HG02970 (cell line): ENCODE measurements around the gene SHROOM2.
A peak's percentile ranks its signal among the peaks of the same experiment; 100 is the strongest.
"Not testable (repeated sequence)": the region's sequence is repeated elsewhere in the genome, so short reads cannot be mapped to it uniquely, and the experiment has no call there.

Experiments
- ATAC-seq: cut with Tn5 transposase; IDR thresholded peaks from one replicate; pipeline ENCODE4 v1.9.1; 2021; ENCODE audit warnings: mild to moderate bottlenecking, moderate library complexity, moderate number of reproducible peaks; ENCODE audit not compliant: unreplicated experiment, low FRiP score

SHROOM2 gene

DNA sequence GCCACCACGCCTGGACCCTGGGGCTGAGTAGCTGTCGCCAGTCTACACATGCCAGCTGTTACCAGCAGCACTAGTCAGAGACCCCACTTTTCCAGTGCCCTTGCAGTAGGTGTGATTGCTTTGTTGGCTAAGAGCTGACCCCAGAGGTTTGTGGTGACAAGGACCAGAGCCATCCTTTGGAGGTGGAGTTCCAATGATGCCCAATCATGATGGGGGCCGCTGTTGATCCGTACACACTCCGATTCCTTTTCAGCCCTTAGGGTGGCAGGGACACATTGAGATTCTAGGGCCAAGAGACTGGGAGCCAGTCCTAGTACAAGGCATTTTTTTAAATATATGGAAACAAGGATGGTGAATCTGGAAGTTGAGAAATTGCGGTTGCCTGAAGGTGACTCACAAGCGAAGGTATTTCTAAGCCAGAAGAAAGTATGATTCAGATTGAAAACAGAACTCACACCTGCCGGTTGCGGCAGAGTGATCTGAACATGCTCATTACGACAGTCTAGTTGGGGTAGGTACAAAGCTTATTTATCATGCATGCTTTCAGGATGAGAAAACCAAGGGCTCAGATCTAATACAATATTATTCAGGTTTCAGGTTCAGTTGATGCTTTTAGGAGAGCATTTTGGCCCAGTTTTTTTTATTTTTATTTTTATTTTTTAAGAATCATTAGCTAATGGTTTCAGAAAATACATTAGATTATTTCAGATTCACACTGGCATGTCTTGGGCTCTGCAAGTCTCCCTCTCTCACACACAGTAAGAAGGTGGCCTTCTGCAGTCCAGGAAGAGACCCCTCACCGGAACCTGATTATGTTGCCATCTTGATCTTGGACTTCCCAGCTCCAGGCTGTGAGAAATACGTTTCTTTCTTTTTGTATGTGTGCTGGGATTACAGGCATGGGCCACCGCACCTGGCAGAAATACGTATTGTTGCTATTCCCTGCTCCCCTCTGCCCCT, 43.4 kb downstream of the SHROOM2 start:
- ATAC-seq = peak; percentile 75

DNA sequence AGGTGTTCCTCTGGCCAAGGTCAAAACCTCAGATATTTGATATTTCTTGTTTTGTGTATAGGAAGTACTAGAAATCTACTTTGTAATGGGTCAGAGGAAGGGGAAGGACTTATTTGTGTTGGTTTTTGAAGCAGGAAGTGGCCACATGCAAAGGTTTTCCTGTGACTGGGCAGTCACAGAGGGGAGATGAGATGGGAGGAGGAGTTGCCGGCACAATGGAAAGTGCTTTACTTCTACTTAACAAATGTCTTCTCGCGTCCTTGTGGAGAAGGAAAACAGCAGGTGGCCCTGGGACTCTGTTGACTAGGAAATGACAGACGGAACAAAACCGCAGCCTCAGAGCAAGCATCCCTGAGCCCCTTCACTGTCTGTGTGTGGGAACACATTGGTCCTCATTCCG, 46.6 kb downstream of the SHROOM2 start:
- no peak for ATAC-seq

DNA sequence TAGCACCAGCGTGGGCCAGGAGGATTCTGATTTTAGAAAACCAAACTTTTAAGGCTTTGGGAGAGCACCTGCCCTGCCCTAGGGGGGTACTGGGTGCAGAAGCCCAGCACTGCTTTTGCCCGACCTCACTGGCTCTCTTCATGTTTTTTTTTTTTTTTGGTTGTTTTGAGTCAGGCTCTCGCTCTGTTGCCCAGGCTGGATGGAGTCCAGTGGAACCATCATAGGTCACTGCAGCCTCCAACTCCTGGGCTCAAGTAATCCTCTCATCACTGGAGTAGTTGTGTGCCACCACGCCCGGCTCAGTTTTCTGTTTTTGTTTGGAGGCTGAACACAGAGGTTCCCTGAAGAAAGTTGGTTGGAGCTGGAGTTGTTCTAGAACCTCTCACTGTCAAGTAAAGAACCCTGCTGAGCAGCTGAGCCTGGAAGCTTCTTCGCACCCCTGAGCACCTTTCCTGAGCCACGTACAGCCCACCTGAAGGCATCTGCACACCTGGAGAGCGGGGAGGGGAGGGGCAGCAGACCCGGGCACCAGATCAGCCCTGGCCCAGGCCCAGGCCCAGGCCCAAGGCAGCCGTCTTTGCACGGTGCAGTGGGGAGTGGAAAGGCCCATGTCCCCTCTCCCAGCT, 49.5 kb downstream of the SHROOM2 start:
- no peak for ATAC-seq

DNA sequence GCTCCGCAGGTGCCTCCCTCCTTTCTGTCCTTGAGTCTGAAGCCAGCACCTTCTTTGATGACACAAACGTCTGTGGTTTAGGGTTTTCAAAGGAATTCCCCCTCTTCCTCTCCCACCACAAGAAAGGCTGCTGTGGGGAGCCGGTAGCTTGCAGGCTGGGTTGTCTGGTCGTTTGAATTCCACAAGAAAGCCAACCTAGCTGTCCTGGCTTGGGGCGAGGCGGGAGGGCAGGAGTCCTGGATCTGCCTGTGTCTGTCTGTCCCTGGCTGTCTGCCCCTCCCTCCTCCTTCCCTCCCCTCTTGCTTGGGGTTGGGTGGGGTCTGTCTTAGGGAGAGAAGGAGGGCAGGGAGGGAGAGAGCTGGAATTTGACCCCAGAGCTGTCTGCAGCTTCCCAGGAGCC, 56.3 kb downstream of the SHROOM2 start:
- ATAC-seq = no peak

DNA sequence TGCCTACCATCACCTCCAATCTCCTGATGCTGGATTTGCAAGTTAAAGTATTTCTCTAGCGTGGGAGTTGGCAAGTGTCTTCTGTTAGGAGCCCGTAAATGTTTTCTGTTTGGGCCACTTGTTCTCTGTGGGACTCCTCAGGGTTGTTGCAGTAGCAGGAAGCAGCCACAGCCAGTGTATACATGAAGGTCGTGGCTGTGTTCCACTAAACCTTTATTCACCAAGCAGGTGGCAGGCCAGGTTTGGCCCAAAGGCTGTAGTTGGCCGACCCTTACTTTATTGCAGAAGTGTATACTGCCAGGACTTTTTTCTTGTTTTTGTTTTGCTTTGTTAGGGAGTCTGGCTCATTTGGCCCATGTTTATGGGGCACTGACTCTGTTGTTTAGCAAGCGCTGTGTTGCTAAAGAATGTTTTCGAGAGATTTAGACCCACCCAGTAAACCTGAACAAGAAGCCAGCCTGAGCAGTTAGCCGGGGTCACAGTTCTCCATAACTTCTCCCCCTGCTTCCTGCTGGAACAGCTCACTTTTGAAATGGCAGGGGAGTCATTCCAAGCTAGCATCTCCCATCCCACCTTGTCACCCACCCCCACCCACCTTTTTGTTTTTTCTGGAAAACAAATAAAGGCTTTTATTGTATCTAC, 58.8 kb downstream of the SHROOM2 start:
- ATAC-seq = no peak

DNA sequence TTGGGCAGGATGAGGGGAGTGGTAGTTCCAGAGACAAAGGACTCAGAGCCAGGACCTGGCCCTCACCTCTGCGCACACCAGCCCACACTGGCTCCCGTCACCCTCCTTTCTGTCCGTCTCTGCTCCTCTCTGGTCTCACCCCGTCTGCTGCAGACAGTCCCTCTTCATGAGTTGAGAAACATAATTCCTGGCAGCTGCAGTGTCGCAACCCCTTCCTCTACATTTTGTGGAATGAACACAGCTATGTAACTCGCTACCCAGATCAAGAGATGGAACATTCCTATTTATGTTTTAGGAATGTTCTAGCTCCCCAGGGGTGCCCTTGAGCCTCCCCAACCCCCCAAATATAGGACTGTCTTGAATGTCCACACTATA, 59.3 kb downstream of the SHROOM2 start:
- no peak for ATAC-seq

DNA sequence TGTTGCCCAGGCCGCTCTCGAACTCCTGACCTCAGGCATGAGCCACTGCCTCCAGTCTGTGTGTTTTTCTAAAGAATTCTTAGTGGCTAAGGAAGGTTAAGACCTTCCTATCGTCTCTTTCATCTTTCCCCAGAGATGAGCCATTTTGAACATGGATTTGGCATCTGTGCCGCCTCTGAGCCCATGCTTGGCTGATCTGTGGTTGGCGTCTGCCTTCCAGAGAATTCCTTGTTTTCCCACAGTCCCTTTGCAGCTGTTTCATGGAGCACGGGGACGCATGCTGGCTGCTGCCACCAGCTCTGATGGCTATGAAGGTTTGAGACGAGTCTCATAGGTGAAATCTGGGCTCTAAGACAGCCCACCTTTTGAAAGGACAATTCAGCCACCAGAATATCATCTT, 60.4 kb downstream of the SHROOM2 start:
- ATAC-seq = no peak

DNA sequence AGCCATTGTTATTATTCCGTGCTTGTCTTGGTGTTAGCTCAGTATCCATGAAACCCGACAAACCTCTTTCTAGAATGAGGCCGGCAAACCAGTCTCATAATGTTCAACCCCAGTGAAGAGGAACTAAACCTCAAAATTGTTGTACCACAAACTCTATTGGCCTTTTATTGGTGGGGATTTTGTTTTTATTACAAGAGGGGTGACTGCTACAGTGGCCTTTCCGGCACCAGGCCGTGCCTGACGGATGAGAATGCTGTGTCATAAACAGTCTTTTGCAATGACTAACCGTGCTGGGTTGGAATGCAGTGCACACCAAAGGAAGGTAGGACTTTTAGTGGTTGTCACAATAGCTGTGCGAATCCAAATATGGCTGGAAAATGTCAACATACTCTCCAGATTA, 60.8 kb downstream of the SHROOM2 start:
- no peak for ATAC-seq

DNA sequence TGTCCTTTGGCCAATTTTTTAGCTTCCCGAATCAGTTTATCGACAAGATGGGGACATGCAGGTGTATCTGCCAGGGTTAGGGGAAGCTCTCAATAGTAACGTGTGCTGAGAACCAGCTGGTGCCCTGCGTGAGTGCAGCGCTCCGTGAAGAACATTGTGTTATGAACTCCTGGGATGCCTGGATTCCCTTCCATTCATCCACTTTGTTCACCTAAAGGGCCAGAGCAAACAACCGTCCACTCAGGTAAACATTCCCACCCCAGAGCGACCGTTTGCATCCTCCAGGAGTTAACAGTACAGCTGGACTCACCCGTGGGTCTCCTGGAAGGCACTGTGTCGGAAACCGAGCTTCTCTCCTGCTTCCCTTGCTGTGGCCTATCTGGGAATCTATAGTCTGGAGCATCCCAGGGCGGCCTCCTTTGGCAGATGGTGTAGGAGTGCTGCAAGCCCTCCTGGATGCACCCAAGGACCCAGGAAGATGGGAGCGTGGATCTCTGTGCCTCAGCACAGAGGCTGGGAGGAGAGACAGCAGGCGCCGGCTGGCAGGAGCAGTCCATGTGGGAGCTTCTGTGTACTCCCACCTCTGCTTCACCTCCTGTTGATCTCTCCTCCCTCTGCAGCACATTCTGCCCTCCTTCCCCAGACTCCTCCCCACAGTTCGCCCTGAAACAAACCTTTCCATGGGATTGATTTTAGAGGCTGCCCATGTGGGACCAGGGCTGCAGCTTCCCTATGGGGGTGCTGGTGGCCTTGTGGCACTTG, 62.7 kb downstream of the SHROOM2 start:
- ATAC-seq = no peak

DNA sequence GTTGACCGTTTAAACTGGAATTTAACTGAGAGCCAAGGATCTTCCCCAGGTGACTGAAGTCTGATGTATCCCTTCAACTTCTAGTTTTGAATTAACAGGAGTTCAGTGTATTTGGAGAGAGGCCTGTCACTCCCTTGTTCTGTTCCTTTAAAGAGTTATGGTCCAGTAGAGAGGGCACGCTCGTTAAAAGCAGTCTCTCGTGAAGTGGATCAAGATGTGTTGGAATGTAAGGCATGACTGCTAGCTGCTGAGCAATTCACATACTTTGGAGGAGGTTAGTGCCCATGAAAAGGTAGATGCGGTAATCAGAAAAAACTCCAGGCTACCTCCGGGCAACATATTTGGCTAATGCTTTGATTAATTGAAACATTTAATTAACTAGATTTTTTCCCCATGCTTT, 65.7 kb downstream of the SHROOM2 start:
- no peak for ATAC-seq

DNA sequence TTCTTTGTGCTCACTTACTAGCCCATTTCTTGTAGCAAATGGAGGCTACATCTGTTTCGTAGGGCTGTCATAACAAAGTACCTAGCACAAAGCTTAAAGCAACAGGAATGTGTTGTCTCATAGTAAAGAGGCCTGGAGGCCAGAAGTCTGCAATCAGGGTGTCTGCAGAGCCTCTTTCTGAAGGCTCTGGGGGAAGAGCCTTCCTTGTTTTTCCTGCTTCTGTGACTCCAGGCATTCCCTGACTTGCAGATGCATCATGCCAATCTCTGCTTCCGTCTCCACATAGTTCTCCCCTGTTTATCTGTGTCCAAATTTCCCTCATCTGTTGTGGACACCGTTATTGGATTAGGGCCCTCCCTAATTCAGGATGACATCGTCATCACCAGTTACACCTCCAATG, 67.1 kb downstream of the SHROOM2 start:
- no peak for ATAC-seq

DNA sequence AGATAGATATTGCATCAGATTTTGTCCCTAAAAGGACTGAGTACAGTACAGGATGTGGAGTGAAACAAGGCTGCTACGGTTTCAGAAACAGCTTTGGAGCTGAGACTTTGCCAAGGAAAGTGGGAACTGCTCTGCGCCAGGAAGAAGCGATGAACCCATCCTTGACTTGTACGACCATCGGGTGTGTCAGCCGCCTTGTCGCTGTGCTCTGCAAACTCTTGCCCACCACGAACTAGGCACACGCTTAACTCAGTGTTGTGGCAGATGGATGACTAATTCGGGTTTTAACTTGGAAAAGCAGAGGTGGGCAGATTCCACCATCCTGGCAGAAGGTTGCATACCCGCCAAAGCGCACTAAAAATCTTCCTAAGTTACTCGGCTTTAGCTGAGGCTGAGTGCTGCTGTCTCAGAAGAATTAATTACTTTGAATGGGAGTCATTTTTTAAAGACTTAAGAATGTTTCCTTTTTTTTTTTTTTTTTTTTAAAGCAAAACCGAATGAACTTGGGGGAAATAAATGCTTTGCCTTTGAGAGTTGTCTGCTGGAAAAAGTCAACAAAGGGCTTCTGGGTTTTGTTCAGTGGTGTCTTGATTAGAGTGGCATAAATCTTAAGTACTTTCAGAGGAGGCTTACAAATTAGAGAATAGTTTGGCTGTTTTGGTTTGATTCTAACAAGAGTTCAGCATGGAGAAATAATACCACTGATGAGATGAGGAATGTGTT, 69.5 kb downstream of the SHROOM2 start:
- ATAC-seq = no peak

DNA sequence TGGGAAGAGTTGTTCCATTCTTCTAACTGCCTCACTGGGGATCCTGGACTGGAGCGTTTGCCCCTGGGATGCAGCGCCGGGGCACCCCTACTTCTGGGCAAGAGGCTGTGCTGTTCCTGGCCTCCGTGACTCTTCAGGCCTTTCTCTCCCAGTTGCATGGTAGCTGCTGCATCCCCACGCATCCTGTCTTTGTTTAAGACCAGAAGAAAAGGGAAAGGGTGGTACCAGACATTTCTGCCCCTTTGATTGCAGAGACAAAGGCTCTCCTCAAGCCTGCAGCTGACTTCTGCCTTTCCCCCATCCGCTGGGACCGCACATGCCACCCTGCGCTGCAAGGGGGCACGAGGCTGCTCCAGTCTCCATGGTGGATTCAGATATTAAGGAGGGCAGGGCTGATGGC, 70.4 kb downstream of the SHROOM2 start:
- no peak for ATAC-seq

DNA sequence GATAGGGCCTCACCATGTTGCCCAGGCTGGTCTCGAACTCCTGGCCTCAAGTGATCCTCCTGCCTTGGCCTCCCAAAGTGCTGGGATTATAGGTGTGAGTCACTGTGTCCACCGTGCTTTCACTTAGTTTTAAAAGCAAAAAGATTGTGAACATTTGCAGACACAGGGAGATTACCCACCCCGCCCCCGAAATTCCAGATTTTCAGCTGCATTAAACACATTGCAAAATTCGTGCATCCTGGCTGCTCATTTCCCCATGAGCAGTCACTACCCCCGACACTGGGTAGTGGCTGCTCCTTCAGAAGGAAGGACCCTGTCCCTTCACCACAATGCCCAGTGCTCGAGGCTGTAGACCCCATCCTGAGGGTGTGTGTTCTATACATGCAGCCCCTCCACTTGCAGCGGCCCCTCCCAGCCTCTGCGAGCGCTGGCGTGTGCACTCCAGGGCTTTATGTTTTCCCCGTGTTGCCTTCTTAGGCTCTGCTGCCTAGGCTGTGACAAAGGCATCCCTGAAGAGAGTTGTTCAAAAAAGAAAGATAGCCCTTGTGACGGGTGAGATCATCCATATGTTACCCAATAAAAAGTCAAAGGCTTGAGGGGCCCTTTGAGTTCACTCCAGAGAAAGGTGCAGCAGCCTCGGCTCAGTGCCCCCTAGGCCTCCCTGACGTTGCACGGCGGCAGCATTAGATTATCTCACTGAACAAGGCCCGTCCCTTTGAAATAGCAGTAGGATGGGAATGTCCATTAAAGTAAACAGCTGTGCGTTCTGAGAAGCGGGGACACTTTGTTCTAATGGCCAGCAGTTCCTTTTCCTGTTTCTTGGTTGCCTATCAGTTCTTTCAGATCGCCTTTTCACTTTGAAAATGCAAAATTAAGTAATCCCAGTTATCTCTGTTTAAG, 71.6 kb downstream of the SHROOM2 start:
- no peak for ATAC-seq

DNA sequence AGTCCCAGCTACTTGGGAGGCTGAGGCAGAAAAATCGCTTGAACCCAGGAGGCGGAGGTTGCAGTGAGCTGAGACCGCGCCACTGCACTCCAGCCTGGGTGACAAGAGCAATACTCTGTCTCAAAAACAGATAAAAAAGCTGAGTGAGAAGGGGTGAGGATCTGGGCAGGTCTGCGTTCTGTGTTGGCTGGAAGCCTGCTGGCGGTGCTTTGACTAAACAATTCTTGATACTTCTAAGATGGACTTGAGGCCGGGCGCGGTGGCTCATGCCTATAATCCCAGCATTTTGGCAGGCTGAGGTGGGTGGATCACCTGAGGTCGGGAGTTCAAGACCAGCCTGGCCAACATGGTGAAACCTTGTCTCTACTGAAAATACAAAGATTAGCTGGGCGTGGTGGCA, 72.5 kb downstream of the SHROOM2 start:
- ATAC-seq = not testable (repeated sequence)

DNA sequence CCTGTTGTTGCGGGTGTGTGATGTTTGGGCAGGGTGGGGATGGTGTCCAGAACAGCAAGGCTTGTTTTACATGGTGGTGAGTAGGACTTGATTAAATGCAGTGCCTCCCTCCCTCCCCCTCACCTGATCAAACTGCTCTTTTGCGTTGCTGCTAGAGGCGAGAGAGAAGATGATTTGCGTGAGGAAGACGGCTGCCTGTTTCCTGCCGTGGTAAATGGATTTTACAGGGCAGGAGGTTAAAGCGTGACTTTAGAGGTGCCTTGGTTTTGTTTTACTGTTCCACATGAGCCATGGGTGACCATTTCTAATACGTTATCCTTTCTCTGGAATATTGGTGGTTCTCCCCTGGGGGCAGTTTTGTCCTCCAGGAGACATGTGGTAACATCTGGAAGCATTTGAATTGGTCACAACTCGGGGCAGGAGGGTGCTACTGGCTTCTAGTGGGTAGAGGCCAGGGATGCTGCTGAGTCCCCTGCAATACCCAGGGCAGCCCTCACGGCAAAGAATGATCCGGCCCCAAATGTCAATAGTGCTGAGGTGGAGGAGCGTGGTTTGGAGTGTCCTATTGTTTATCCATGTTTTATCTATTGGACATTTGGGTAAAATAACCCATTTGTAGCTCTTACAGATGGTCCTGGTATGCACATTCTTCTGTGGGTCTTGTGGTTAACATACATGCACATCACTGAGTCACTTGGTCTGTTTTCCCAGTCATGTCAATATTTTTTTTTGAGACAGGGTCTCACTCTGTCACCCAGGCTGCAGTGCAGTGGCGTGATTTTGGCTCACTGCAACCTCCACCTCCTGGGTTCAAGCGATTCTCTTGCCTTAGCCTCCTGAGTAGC, 73.7 kb downstream of the SHROOM2 start:
- ATAC-seq = no peak

DNA sequence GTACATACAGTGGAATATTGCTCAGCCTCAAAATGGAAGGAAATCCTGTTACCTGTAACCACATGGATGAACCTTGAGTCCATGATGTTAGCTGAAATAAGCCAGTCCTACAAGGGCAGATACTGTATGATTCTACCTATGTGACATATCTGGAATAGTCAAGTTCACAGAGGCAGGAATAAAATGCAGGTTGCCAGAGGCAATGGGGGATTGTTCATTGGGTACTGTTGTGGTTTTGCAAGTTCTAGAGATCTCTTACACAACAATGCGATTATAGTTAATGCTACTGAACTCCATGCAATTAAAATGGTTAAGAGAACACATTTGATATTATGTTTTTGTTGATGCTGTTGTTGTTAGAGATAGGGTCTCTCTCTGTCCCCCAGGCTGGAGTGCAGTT, 74.6 kb downstream of the SHROOM2 start:
- ATAC-seq = no peak

DNA sequence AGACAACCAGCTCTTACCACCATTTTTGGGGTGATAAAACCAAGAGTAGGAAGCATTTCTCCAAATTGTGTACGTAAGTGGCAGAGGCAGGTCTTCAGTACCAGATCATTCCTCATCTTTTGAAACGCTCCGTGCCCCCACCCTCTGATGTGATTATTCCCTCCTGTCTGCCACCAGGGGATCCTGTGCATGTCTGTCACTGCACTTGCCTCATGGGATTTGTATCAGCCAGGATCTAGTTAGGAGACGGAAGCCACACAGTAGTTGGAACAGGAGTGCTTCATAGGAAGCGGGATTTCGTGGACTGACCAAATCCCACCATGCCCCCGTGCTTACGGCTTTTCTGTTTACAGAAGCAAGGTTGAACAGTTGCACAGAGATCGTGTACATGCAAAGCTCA, 75.5 kb downstream of the SHROOM2 start:
- no peak for ATAC-seq
